ENCODE measurements around the gene RIMKLB. TPM values are rescaled to one million over a fixed set of nuclear protein-coding genes. Genes with fewer than 3 reads are reported as not detected.

RIMKLB gene
- polyA plus RNA-seq, 2 of the 4 experiments (the other 2 are of a cell fraction): 21.0 to 43.8 TPM

DNA sequence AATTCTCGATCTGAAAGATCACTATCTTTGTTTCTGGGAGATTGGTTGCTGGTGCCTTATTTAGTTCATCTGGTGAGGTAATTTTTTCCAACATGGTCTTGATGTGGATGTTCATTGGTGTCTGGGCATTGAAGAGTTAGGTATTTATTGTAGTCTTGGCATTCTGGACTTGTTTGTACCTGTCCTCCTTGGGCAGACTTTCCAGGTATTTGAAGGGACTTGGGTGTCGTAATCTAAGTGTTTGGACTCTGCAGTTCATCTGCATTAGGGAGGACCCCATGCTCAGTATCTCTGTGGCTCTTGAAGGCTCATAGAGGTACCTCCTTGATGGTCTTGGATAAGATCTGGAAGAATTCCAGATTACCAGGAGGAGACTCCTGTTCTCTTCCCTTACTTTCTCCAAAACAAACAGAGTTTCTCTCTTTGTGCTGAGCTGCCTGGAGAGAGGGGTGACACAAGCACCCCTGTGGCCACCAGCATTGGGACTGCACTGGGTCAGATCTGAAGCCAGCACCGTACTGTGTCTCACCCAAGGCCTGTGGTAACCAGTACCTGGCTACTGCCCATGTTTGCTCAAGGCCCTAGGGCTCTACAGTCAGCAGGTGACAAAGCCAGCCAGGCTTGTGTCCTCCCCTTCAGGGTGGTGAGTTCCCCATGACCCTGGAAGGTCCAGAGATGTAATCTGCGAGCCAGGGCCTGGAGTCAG is 129.9 kb downstream of the RIMKLB start (continued):
- TF ChIP-seq REST (IDR thresholded peaks at IDR 0.05) (no peak), NPAS2 (CRISPR knock-in tag; IDR thresholded peaks at IDR 0.05; ENCODE audit: borderline replicate concordance) (no peak), NFE2L2 (conservative IDR thresholded peaks at IDR 0.05; ENCODE audit: low read length) (no peak)

DNA sequence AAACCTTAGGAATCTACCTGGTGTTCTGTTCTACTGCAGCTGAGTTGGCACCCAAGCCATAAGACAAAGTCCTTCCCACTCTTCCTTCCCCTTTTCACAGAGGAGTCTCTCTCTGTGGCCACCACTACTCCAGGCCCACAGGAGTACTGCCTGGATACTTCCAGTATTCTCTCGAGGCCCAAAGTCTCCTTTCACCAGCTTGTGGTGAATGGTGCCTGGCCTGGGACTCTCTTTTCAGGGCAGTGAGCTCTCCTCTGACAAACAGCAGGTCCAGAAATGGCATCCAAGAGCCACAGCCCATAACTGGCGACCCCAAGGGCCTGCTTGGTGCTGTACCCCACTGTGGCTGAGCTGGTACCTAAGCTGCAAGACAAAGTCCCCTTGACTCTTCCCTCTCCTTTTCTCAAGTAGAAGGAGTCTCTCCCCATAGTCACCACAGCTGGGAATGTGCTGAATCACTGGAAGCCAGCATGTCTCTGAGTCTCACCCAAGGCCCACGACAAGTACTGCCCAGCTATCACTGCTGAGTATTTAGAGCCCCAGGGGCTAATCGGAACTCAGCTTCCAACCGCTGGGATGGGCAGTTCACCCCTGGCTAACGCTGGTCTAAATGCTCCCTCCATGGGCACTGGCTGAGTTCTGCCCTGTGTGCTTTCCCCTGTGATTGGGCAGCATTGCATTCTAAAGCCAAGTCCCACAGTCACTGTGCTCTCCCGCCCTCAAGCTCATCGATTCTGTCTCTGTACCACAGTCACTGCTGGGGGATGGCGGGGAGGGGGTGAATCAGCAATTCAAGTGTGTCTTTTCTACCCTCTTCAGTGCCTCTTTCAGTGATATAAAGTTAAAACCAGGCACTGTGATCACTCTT is 130.7 kb downstream of the RIMKLB start:
- 58% methylated on average over 7 of the region's 9 CpGs for WGBS (ENCODE audit: missing lambda C conversion rate)
- Histone ChIP-seq H3K4me3 (no peak overlapping the region), H3K4me1 (no peaks in the 10 kb centered on the region), H3K9me3 (peaks cover 13% of the 10 kb centered on the region; the same call in 2 of the 3 replicates), H3K4me2 (no peak overlapping the region), H3K27ac (no peak overlapping the region)
- ChIA-PET POLR2A (no interaction called here), CTCF (interaction anchor here (1.5 kb wide), 1 partner anchor 62 kb away, joined by 3 read pairs; no protein-coding TSS in a partner anchor)
- FAIRE-seq (no peak), ATAC-seq (peak in 1 of 2 experiments; percentile 38; a peak in 3 of 6 replicates), DNase-seq (ENCODE audit: low read depth in 1 of 2, low spot score in 1 of 2) (peak in 1 of 2 experiments; percentile 21)
- TF ChIP-seq CBX8 (IDR thresholded peaks at IDR 0.05) (no peak), POLR2A (IDR thresholded peaks at IDR 0.05; ENCODE audit: low read length) (no peak), RNF2 (IDR thresholded peaks at IDR 0.05; ENCODE audit: borderline replicate concordance, low read depth) (no peak), BHLHE40 (IDR thresholded peaks at IDR 0.05; ENCODE audit: low read depth, low read length) (no peak)

DNA sequence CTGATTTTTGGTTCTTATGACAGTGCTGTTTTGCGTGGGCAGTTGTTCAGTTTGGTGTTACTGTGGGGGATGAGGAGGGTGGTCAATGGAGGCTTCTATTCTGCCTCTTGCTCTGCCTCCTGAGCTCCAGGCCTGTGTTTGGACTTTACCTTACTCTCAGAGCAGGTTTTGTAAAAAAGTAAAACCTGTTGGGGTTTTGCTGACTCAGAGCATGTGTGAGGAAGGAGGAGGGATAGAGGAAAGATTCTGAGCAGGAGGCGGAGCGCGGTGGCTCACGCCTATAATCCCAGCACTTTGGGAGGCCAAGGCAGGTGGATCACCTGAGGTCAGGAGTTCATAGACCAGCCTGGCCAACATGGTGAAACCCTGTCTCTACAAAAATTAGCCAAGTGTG is 131.3 kb downstream of the RIMKLB start:
- no peak overlapping the region for H3K27ac ChIP-seq
- DNase-seq (ENCODE audit: low read depth in 1 of 2, low spot score in 1 of 2) (no peak), FAIRE-seq (no peak), ATAC-seq (no peak)
- no peaks in the 10 kb centered on the region for H3K4me1 ChIP-seq
- H3K4me2 ChIP-seq: no peak overlapping the region
- no peak overlapping the region for H3K4me3 ChIP-seq
- WGBS (ENCODE audit: missing lambda C conversion rate): 73% methylated on average over 5 of the region's 5 CpGs
- peaks cover 13% of the 10 kb centered on the region; the same call in 2 of the 3 replicates for H3K9me3 ChIP-seq
- no peak for TF ChIP-seq HMGXB4 (CRISPR knock-in tag; IDR thresholded peaks at IDR 0.05; ENCODE audit: borderline replicate concordance)
- peak; percentile 99 for TF ChIP-seq MAFK (IDR thresholded peaks at IDR 0.05; ENCODE audit: partially characterized antibody)
- CTCF ChIA-PET: interaction anchor here (1.5 kb wide), 1 partner anchor 61 kb away, joined by 3 read pairs; no protein-coding TSS in a partner anchor
- POLR2A ChIA-PET: no interaction called here

DNA sequence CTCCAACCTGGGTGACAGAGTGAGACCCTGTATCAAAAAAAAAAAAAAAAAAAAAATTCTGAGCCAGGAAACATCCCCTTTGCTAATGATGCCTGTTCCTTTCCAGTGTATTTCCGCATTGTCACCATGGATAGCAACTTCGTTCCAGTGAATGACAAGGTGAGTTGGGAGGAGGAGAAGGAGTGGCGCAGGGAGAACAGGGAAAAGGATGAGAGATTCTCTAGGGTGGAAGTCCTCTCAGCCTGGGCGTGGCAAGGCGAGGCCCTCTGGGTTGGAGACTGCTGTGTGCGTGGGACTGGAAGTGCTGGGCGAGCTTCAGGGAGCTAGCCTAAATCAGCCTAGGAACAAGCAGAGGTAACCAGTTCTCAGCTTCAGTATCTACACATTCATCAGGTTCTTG is 131.8 kb downstream of the RIMKLB start:
- ATAC-seq: no peak; a peak in 1 of 6 replicates
- ChIA-PET POLR2A (no interaction called here), CTCF (interaction anchor here (1.5 kb wide), 1 partner anchor 61 kb away, joined by 3 read pairs; no protein-coding TSS in a partner anchor)
- H3K27ac ChIP-seq: no peak overlapping the region
- DNase-seq (ENCODE audit: low read depth in 1 of 2, low spot score in 1 of 2): peak in 1 of 2 experiments; percentile 42
- peaks cover 13% of the 10 kb centered on the region; the same call in 2 of the 3 replicates for H3K9me3 ChIP-seq
- no peak overlapping the region for H3K4me3 ChIP-seq
- no peaks in the 10 kb centered on the region for H3K4me1 ChIP-seq
- 79% methylated on average over 7 of the region's 7 CpGs for WGBS (ENCODE audit: missing lambda C conversion rate)
- FAIRE-seq: no peak
- H3K4me2 ChIP-seq: no peak overlapping the region
- no peak for TF ChIP-seq SMC3 (IDR thresholded peaks at IDR 0.05)
- TF ChIP-seq JUN (IDR thresholded peaks at IDR 0.05): no peak
- TF ChIP-seq HOXA7 (CRISPR knock-in tag; IDR thresholded peaks at IDR 0.05): no peak
- TF ChIP-seq HOXB5 (CRISPR knock-in tag; IDR thresholded peaks at IDR 0.05): no peak
- no peak for TF ChIP-seq HEYL (CRISPR knock-in tag; IDR thresholded peaks at IDR 0.05)
- TF ChIP-seq ATOH8 (CRISPR knock-in tag; IDR thresholded peaks at IDR 0.05; ENCODE audit: low read depth): no peak
- TF ChIP-seq FOSL2 (IDR thresholded peaks at IDR 0.05): no peak
- TF ChIP-seq FOSL2 (CRISPR knock-in tag; IDR thresholded peaks at IDR 0.05): no peak
- no peak for TF ChIP-seq ZFP36 (IDR thresholded peaks at IDR 0.05; ENCODE audit: borderline replicate concordance, partially characterized antibody)
- TF ChIP-seq RNF2 (IDR thresholded peaks at IDR 0.05; ENCODE audit: borderline replicate concordance, low read depth): no peak
- no peak for TF ChIP-seq CHD2 (IDR thresholded peaks at IDR 0.05; ENCODE audit: low read length, partially characterized antibody)
- TF ChIP-seq E2F6 (IDR thresholded peaks at IDR 0.05; ENCODE audit: borderline replicate concordance, low read depth): no peak
- TF ChIP-seq RARB (CRISPR knock-in tag; IDR thresholded peaks at IDR 0.05): no peak
- TF ChIP-seq HOXB13 (CRISPR knock-in tag; IDR thresholded peaks at IDR 0.05; ENCODE audit: low read depth): no peak
- TF ChIP-seq JUNB (IDR thresholded peaks at IDR 0.05): no peak
- TF ChIP-seq GATA3 (IDR thresholded peaks at IDR 0.05; ENCODE audit: borderline replicate concordance): no peak

Measured in A549 (cell line).